Astrocyte of the hippocampus (primary cell): ENCODE results near the gene HPS3.
A peak's percentile ranks its signal among the peaks of the same experiment; 100 is the strongest.
"Not testable (repeated sequence)": the region's sequence is repeated elsewhere in the genome, so short reads cannot be mapped to it uniquely, and the experiment has no call there.

ENCODE experiments used
- DNase-seq: peaks from one replicate; pipeline ENCODE4 v3.0.0; 2011; ENCODE audit warnings: low read depth, low spot score

The HPS3 gene, protein sequence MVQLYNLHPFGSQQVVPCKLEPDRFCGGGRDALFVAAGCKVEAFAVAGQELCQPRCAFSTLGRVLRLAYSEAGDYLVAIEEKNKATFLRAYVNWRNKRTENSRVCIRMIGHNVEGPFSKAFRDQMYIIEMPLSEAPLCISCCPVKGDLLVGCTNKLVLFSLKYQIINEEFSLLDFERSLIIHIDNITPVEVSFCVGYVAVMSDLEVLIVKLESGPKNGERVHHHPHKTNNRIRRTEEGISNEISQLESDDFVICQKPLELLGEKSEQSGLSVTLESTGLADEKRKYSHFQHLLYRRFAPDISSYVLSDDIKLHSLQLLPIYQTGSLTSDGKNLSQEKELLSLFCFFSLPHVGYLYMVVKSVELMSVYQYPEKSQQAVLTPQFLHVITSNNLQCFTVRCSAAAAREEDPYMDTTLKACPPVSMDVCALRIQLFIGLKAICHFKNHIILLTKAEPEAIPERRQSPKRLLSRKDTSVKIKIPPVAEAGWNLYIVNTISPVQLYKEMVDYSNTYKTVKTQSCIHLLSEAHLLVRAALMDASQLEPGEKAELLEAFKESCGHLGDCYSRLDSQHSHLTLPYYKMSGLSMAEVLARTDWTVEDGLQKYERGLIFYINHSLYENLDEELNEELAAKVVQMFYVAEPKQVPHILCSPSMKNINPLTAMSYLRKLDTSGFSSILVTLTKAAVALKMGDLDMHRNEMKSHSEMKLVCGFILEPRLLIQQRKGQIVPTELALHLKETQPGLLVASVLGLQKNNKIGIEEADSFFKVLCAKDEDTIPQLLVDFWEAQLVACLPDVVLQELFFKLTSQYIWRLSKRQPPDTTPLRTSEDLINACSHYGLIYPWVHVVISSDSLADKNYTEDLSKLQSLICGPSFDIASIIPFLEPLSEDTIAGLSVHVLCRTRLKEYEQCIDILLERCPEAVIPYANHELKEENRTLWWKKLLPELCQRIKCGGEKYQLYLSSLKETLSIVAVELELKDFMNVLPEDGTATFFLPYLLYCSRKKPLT

DNA sequence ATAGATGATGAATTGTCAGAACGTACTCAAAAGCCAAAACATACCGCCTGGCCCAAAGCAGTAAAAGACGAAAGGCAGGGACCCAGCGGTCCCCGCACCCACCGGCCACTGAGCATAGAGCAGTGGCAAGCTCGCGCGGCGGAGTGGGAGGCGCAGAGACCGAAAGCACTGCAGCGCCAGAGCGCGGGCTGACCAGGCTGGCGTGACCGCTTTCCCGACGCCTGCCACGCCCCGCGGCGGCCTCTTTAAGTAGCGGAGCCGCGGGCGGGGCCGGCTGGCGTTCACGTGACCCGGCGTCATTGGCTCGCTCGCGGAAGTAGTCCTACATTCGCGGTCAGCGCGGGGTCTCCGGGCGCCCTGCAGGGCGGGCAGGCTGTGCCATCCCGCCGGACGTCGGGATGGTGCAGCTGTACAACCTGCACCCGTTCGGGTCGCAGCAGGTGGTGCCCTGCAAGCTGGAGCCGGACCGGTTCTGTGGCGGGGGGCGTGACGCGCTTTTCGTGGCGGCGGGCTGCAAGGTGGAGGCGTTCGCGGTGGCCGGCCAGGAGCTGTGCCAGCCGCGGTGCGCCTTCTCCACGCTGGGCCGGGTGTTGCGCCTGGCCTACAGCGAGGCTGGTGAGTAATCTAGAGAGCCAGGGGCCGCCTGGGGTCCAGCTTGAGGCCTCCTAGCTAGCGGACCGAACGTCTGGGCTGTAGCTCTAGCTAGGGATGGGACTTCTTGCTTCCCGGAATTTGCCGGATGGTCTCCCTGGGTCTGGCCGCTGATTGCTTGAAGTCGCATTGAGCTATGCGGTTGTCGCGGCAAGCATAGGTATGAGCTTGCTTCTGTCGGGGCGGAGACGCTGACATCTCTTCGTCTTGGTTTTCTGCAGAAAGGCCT, at the start of gene HPS3:
TSS of gene HPS3 (plus strand) at position 313 of the 880 bp plus-strand sequence. CDS start at position 399, 86 bp downstream.
- peak; percentile 96 for DNase-seq

GRCh38 chr3:149080011-149080698, 49.3 kb upstream of the HPS3 start:
- DNase-seq = no peak

DNA sequence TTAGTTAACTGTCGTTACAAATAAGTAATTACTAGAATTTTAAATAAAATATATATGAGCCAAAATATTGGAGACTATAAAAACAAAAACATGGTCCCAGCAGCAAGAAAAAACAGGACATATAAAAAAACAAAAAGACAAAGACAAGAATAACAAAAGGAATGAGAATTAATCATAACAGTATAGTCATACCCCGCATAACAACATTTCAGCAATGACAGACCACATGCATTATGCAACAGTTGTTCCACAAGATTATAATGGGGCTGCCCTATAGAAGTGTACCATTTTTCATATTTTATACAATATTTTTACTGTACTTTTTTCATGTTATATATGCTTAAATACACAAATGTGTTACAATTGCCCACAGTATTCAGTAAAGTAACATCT, 48.7 kb upstream of the HPS3 start:
- peak; percentile 5 for DNase-seq

GRCh38 chr3:149081772-149082171, 47.7 kb upstream of the HPS3 start:
- no peak for DNase-seq

DNA sequence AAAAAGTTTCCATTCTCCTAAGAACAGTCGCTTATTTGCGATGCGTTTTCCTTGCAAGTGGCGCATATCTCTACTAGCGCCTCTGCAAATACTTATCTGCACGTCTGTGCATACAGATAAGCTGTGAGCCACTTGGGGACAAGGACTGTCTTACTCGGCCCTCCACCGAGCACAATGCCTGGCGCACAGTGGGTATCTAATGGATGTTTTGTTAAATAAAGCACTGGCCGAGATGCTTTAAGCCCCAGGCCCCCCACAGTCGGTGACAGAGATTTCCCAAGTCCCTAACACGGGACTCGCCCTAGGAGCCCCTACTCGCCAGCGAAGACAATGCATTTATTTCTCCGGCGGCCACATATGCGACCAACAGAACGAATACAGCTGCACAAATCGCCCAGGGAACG, 43.6 kb upstream of the HPS3 start:
- DNase-seq = no peak

DNA sequence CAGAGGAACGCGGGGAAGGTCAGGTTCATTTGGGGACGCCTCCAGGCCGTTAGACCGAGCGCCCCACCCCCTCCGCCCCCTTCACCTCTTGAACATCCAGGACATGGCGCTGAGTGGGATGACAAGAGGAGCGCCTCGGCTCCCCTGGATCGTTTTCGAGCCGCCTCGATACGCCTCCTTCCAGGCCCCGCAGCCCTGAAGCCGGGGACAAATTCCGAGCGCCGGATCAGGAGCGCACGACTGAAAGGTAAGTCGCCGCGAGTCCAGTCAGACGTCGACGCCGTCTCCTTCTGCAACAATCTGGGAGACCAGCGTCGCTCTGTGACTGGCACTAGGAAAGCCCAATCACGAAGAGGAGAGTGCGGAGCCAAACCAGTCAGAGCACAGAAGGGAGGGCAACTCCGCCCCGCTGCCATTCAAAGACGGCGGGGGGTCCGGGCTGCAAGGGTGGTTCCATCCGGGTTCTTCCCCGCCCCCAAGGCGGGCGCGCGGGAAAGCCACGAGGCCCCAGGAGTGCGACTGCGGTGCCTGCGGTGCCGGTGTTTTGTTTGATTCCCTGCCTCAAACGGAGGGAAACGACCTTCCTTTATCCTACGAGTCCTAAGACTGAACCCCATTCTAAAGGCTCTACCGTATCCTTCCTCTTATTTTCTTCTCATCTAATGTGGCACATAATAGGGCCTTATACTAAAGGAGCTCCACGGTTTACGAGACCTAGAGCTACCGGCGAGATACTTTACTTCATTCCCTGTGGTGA, 43.0 kb upstream of the HPS3 start, which contains the start of gene HLTF:
TSS of gene HLTF (minus strand) at position 302 of the 757 bp plus-strand sequence. CDS start at position 105, 197 bp downstream.
- peak; percentile 99 for DNase-seq

DNA sequence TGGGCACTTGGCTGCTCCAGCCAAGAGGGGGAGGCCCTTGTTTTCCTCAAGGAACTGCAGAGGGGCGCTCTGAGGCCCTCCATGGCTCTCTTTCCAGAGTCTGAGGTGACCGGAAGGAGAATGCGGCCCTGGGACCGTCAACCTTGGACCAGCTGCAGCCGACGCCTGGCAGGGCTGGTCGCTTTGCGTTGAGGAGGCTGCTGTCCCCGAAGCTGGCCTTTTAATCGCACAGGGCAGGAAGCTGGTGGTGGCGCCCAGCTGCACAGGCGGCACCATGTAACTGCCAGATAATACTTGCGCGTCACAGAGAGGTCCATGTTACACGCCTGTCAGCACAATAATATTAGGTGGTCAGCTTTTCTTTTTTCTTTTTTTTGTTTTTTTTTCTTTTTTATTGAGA, 42.2 kb upstream of the HPS3 start:
- no peak for DNase-seq

DNA sequence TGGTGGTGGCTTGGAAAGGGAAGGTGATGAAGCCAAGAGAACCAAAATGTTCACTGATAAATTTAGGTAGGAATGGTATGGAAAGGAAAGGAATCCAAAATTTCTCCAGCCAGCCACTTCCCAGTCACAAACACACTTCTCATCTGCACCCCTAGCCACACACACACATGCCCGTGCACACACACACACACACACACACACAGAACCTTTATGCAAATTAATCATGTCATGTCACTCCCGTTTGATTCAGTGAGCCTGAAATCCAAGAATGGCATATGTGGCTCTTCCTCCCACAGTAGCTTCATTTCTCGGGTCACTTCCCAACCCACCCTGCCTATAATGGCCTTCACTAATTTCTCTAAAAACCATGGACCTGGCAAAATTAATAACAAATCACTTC, 40.0 kb upstream of the HPS3 start:
- no peak for DNase-seq

DNA sequence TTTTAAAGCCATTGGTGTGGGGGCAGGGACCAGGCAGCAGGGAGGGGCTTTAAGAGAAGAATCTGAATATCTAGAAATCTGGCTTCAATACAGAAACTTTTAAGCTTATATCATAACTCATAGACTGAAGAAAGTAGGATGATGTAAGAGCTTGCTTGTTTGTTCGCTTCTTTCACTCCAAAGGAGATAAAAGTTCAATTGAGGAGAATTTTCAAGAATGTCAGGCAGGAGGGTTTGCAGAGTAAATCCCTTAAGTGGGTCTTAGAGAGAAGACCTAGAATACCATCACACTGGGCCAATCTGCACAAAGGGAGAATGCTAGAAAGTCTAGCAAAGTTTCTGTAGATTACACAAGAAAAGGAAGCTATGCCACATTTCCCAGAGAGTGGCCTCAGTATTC, 39.0 kb upstream of the HPS3 start:
- no peak for DNase-seq

DNA sequence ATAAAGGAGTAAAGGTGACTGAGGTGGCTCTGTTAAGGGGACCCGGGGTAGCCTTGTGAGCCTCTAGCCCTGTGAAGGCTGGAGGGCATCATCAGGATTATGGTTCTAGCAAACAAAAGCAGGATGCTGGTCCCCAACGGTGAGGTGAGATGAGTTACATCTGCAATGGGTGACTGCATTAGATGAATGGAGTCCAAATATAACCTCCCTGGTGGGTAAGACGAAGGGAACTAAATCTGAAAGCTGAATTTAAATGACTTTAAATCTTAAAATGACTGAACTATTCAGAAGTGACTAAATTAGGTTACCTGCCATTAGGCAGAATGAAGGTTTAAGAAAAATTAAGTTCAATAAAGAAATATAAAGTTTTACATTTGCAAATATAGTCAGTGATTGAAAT, 38.5 kb upstream of the HPS3 start:
- DNase-seq = no peak

DNA sequence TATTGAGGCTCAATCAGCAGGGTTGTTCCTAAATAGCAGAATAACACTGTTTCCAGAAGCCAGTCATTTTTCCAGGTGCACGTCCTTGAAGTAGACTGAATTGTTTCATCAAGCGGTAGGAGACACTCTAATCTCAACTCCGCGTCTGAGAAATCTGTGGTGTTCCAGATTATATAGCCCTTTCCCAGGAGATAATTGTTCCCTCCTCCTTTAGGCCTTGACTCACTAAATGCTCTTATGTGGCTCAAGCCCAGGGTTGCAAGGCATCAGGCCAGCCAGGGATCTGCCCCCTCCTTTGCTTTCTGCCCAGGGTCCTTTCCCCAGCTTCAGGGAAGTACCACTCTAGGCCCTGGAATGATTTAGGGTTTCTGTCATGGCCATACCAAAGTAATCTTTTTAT, 37.5 kb upstream of the HPS3 start:
- DNase-seq = no peak

DNA sequence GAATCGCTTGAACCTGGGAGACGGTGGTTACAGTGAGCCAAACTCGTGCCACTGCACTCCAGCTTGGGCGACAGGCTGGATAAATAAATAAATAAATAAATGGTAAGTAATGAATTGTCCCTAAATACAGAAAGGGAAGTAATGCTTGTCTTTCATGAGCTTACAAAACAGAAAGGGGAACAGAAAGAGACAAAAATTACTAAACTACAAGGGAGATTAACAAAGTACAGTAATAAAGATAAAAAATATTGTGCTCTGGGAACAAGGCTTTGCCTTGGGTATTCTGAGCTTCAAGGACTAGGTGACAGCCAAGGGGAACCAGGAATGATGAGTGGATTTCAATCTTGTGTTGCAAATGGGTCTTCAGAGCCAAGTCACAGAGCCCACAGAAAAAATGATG, 34.0 kb upstream of the HPS3 start:
- DNase-seq = no peak

GRCh38 chr3:149097987-149098386, 31.5 kb upstream of the HPS3 start:
- not testable (repeated sequence) for DNase-seq

DNA sequence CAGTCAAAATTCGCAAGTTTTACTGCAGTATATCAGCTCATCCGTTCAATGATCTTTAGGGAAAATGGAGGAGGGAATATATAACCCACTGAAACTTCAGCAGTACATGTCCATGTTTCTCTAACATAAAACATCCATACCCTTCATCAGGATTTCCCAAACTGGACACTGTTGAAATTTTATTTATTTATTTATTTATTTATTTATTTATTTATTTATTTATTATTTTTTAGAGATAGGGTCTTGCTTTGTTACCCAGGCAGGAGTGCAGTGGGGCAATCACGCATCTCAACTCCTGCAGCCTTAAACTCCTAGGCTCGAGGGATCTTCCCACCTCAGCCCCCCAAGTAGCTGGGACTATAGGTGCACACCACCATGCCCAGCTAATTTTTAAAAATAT, 28.3 kb upstream of the HPS3 start:
- no peak for DNase-seq

GRCh38 chr3:149101641-149102040, 27.8 kb upstream of the HPS3 start:
- no peak for DNase-seq

- DNase-seq = no peak
Observed at GRCh38 chr3:149104484-149104883, 25.0 kb upstream of the HPS3 start.

DNA sequence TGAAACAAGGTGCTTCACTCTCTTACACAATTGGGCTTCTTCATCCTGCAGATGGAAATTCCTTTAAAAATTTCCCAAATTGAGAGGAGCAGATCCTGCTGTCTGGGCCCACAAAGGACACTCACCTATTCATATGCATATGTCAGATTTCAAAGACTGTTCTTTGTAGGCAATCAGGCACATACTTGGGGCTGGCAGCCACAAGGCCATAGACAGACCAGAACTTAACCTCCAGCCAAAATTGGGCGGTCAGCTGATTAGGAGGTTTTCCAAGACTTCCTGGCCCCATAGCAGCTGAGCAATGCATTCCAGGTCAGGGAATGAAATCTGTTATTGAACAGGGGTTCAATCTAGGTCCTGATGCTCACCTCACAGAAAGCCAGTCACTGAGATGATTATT, 15.0 kb upstream of the HPS3 start:
- peak; percentile 50 for DNase-seq

DNA sequence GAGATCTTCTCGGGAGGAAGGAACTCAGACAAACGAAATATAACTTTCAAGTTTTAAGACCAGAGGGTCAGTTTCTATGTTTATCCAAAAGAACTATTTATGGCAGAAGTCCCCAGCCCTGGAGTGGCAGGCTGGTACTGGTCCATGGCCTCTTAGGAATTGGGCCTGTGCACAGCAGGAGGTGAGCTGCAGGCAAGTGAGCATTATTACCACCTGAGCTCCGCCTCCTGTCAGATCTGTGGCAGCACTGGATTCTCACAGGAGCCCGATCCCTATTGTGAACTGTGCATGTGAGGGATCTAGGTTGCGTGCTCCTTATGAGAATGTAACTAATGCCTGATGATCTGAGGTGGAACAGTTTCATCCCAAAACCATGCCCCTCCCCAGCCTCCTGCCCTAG, 14.3 kb upstream of the HPS3 start:
- DNase-seq = no peak

DNA sequence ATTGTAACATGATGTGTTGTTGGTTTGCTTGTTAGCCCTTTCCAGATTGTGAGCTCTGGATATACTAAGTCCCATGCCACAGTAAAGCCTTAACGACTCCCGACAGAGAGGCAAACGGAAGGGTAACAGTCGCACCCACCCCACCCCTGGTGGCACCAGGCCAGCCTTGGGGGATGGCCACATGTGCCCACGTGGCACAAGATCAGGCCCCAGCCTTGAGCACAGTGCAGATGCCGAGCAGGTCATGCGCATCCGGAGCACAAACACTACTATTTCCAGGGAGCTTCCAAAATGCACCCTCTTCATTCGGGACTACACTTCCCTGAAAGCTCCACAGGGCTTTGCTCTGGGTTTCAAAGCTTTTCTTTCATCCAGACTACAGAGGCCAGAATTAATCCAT, 10.7 kb upstream of the HPS3 start:
- no peak for DNase-seq

DNA sequence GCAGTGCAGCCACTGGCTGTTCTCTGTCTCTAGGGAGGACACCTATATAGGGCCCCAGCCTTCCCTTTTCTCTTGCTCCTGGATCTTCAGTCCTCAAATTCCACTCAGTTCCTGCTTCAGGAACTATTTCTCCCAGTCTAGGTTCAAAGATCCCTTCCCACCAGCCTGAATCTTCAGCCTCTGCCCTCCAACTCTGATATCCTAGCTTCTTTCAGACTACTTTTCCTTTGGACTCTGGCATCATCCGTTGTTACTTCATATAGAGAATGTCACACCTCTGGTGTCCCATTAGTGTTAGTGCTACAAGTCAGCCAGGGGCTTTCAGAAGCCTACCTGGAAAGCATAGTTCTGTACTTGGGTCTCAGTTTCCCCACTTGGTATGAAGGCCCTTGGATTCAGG, 10.0 kb upstream of the HPS3 start:
- no peak for DNase-seq
